HG02571 (cell line): ENCODE results near the gene MRPL9.

Experiments used
- ATAC-seq: cut with Tn5 transposase; IDR thresholded peaks from one replicate; pipeline ENCODE4 v1.9.1; 2021; ENCODE audit warnings: mild to moderate bottlenecking, moderate library complexity; ENCODE audit not compliant: unreplicated experiment

MRPL9 gene

DNA sequence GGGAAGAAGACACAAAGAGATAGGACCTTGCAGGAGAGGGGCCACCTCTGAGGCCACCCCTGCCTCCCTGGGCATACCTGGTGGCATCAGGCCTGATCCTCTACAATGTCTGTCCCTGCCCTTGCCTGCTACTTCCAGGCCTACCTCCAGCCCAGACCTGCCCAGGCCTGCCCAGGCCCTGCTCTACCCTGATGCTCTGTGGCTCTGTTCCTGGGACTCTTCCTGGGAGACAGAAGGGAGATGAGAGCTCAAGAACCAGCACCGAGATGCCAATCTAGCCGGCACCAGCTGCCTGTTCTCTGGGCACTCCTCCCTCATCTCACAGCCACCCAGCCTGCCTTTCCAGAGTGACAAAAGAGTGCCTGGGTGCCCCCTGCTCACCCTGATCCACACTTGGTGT lies 49.4 kb downstream of the MRPL9 start:
- ATAC-seq = no peak

DNA sequence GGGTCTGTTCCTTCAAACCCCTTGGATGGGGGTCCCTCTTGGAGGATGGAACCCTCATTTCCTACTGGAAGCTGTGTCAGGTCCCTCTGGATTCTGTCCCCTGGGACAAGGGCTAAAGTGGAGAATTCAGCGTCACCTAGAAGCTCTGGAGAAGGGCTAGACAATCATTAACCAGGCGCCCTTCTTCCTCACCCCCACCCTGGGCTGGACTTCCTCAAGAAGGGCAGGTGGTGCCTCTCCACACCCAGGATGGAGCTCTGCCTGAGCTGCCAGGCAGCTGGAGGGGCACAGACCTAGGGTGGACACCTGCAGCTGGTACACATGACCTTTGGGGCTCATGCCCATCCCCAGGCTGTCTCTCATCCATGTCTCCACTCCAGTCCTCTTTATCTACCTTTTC lies 50.3 kb downstream of the MRPL9 start:
- no peak for ATAC-seq

DNA sequence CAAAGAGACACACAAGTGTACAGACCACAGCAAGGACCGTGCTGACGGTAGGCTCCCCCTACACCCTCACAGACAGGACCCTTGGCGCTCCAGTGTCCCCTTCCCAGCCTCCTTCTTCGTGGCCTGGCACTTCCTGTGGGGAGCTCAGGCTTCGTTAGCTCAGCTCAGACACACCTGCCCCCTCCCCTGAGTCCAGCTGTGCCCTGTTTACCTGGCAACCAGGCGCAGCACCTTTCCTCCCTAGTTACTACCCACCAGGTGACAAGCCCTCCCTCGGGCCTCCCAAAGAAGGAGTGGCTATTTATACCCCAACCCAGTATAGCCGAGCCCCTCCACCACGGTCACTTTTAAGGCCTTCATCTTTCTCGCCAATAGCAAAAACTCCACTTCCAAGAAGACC lies 51.3 kb downstream of the MRPL9 start:
- no peak for ATAC-seq

DNA sequence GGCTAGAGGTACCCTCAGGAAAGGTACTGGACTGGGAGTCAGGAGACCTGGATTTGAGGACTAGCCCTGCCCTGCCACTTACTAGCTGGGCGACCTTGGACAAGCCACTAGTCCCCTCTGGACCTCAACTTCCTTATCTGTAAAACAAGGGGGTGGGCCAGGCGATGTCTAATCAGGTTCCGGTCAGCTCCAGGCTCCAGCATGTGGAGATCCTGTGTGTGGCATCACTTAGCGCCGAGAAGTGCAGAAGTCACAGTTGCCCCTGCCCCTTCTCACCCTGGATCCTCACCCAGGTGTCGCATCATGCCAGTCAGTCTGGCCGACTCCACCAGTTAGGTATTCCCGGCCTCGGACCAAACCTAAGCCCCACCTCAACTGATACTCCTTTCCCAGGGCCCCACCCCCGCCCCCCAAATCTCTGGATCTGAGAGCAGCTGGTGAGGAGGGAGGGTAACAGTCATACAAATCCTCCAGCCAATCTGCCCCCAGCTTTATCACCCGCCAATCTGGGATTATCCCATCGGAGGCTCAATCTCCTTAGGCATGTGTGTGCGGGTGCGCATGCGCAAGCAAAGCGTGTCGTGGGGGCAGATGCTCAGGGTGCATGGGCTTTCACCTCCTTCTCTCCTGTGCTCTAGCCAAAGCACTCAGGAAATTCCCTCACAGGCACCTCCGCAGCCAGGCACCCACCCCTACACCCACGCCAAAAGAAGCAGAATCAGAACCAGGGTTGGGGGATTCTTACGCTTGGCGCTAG lies 52.1 kb downstream of the MRPL9 start:
- ATAC-seq = no peak

DNA sequence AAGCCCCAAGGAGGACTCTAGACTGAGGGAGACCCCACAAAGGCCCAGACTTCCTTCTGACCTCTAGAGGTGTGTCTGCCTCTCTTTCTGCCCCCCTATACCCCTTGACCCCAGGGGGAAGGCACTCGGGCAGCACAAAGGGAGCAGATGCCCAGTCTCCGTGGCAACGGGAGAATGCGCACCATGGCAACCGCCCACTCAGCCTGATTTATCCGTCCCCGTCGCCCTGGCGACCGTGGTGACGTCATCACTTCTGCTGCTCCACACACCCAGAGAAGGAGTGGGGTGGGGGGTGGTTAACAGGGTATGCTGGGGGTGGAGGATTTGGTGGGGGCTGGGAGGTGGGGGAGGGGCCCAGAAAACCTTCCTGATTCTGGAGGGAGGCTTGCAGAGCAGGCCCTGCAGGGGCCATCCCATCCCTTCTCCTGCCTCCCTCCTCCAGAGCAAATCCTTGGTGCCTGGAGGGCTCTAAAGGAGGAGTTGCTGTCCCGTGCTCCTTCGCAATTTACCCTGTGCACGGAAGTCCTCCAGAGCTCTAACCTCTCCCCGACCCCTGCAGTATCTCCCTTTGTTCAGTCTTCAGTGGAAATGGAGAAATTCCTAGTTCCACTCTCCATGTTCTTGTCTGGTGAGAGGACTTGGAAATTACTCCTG lies 53.0 kb downstream of the MRPL9 start:
- ATAC-seq = no peak
